Neuron (in vitro differentiated cells): ENCODE measurements around the gene TCEAL9.
"Not testable (repeated sequence)": the region's sequence is repeated elsewhere in the genome, so short reads cannot be mapped to it uniquely, and the experiment has no call there.

Experiments
- H2AFZ ChIP-seq: one replicate; pipeline ENCODE4 v1.6.1; 2013; ENCODE audit warnings: low read depth, mild to moderate bottlenecking, inconsistent platforms, low read length, moderate library complexity
- H3K27me3 ChIP-seq: one replicate; pipeline ENCODE4 v1.6.1; 2013; ENCODE audit warnings: low read length; ENCODE audit not compliant: insufficient read depth
- H3K36me3 ChIP-seq: one replicate; pipeline ENCODE4 v1.6.1; 2013; ENCODE audit warnings: low read length; ENCODE audit not compliant: insufficient read depth
- H3K4me1 ChIP-seq: one replicate; pipeline ENCODE4 v1.6.1; 2013; ENCODE audit warnings: low read length; ENCODE audit not compliant: insufficient read depth
- H3K4me3 ChIP-seq: 2 replicates; pipeline ENCODE4 v1.5.1; 2013; ENCODE audit warnings: mild to moderate bottlenecking, low read length, moderate library complexity
- H3K9me3 ChIP-seq: one replicate; pipeline ENCODE4 v1.6.1; 2013; ENCODE audit warnings: low read length

TCEAL9 gene

GRCh38 chrX:103359605-103360004, 3.3 kb downstream of the TCEAL9 start:
- not testable (repeated sequence) for H3K4me3 ChIP-seq, H3K9me3 ChIP-seq, H3K36me3 ChIP-seq, H3K27me3 ChIP-seq, H2AFZ ChIP-seq
- H3K4me1 ChIP-seq = peaks cover 18% of the 10 kb centered on the region

GRCh38 chrX:103360092-103360491, 3.8 kb downstream of the TCEAL9 start:
- H3K27me3 ChIP-seq = peaks cover 2% of the 10 kb centered on the region
- no peak overlapping the region for H2AFZ ChIP-seq
- H3K4me3 ChIP-seq = no peak overlapping the region
- H3K4me1 ChIP-seq = peaks cover 18% of the 10 kb centered on the region
- peaks cover 4% of the 10 kb centered on the region for H3K36me3 ChIP-seq
- no peaks in the 10 kb centered on the region for H3K9me3 ChIP-seq

GRCh38 chrX:103360916-103361315, 4.6 kb downstream of the TCEAL9 start:
- H3K9me3 ChIP-seq = no peaks in the 10 kb centered on the region
- peaks cover 2% of the 10 kb centered on the region for H3K27me3 ChIP-seq
- peaks cover 18% of the 10 kb centered on the region for H3K4me1 ChIP-seq
- no peak overlapping the region for H3K4me3 ChIP-seq
- no peak overlapping the region for H2AFZ ChIP-seq
- H3K36me3 ChIP-seq = peaks cover 4% of the 10 kb centered on the region

GRCh38 chrX:103361798-103362197, 5.5 kb downstream of the TCEAL9 start:
- H2AFZ ChIP-seq = no peak overlapping the region
- no peak overlapping the region for H3K4me3 ChIP-seq
- peaks cover 18% of the 10 kb centered on the region for H3K4me1 ChIP-seq
- no peaks in the 10 kb centered on the region for H3K9me3 ChIP-seq
- peaks cover 4% of the 10 kb centered on the region for H3K36me3 ChIP-seq
- H3K27me3 ChIP-seq = peaks cover 2% of the 10 kb centered on the region

- Histone ChIP-seq H3K4me1 (peaks cover 14% of the 10 kb centered on the region), H3K4me3 (no peak overlapping the region), H2AFZ (no peak overlapping the region), H3K27me3 (peaks cover 2% of the 10 kb centered on the region), H3K36me3 (peaks cover 4% of the 10 kb centered on the region), H3K9me3 (no peaks in the 10 kb centered on the region)
These were observed 6.2 kb downstream of the TCEAL9 start for GRCh38 chrX:103362474-103362873.

GRCh38 chrX:103363046-103363445, 6.7 kb downstream of the TCEAL9 start:
- Histone ChIP-seq H2AFZ (no peak overlapping the region), H3K4me1 (peaks cover 12% of the 10 kb centered on the region), H3K36me3 (no peaks in the 10 kb centered on the region), H3K27me3 (peaks cover 2% of the 10 kb centered on the region), H3K9me3 (no peaks in the 10 kb centered on the region), H3K4me3 (no peak overlapping the region)

GRCh38 chrX:103367502-103367901, 11.2 kb downstream of the TCEAL9 start:
- Histone ChIP-seq H2AFZ (no peak overlapping the region), H3K4me1 (peaks cover 2% of the 10 kb centered on the region), H3K36me3 (no peaks in the 10 kb centered on the region), H3K27me3 (no peaks in the 10 kb centered on the region), H3K9me3 (no peaks in the 10 kb centered on the region), H3K4me3 (no peak overlapping the region)

- H3K27me3 ChIP-seq = no peaks in the 10 kb centered on the region
- H3K36me3 ChIP-seq = no peaks in the 10 kb centered on the region
- no peak overlapping the region for H3K4me3 ChIP-seq
- H3K4me1 ChIP-seq = no peaks in the 10 kb centered on the region
- H2AFZ ChIP-seq = no peak overlapping the region
- no peaks in the 10 kb centered on the region for H3K9me3 ChIP-seq
These were observed 13.2 kb downstream of the TCEAL9 start for GRCh38 chrX:103369479-103369878.

GRCh38 chrX:103372886-103373285, 16.6 kb downstream of the TCEAL9 start:
- Histone ChIP-seq H3K27me3 (no peaks in the 10 kb centered on the region), H2AFZ (no peak overlapping the region), H3K4me3 (no peak overlapping the region), H3K9me3 (no peaks in the 10 kb centered on the region), H3K4me1 (no peaks in the 10 kb centered on the region), H3K36me3 (peaks cover 3% of the 10 kb centered on the region)

GRCh38 chrX:103373581-103373980, 17.3 kb downstream of the TCEAL9 start:
- Histone ChIP-seq H2AFZ (no peak overlapping the region), H3K9me3 (no peaks in the 10 kb centered on the region), H3K36me3 (peaks cover 7% of the 10 kb centered on the region), H3K4me1 (peaks cover 2% of the 10 kb centered on the region), H3K27me3 (no peaks in the 10 kb centered on the region), H3K4me3 (no peak overlapping the region)

GRCh38 chrX:103376118-103376978, 20.0 kb downstream of the TCEAL9 start, which contains the start of gene BEX3:
Gene BEX3 (plus strand): TSS chrX:103376538. CDS start chrX:103377522, 984 bp downstream.
- Histone ChIP-seq H3K4me1 (peaks cover 2% of the 10 kb centered on the region), H3K9me3 (no peaks in the 10 kb centered on the region), H3K27me3 (no peaks in the 10 kb centered on the region), H3K4me3 (peak within 1 kb of the TSS; percentile 83), H3K36me3 (peaks cover 12% of the 10 kb centered on the region), H2AFZ (no peak within 1 kb of the TSS)

- peaks cover 2% of the 10 kb centered on the region for H3K4me1 ChIP-seq
- H3K36me3 ChIP-seq = peaks cover 12% of the 10 kb centered on the region
- H3K9me3 ChIP-seq = no peaks in the 10 kb centered on the region
- peak overlapping the region; percentile 83 for H3K4me3 ChIP-seq
- H2AFZ ChIP-seq = no peak overlapping the region
- H3K27me3 ChIP-seq = no peaks in the 10 kb centered on the region
These were observed 20.6 kb downstream of the TCEAL9 start for GRCh38 chrX:103376979-103377324.

GRCh38 chrX:103378990-103379389, 22.7 kb downstream of the TCEAL9 start:
- H3K4me3 ChIP-seq = no peak overlapping the region
- peaks cover 12% of the 10 kb centered on the region for H3K36me3 ChIP-seq
- H3K27me3 ChIP-seq = no peaks in the 10 kb centered on the region

GRCh38 chrX:103382877-103383276, 26.6 kb downstream of the TCEAL9 start:
- H3K9me3 ChIP-seq = no peaks in the 10 kb centered on the region
- H3K27me3 ChIP-seq = no peaks in the 10 kb centered on the region
- H3K4me3 ChIP-seq = no peak overlapping the region
- no peak overlapping the region for H2AFZ ChIP-seq
- peaks cover 2% of the 10 kb centered on the region for H3K4me1 ChIP-seq
- H3K36me3 ChIP-seq = peaks cover 9% of the 10 kb centered on the region

More at GRCh38 chrX:103378990-103379389, 22.7 kb downstream of the TCEAL9 start:
- H3K4me1 ChIP-seq = peaks cover 2% of the 10 kb centered on the region
- H3K9me3 ChIP-seq = no peaks in the 10 kb centered on the region
- H2AFZ ChIP-seq = no peak overlapping the region
